ENCODE data around the gene MRGPRG.

Gene MRGPRG

GRCh38 chr11:3203221-3204043 lies 15.2 kb downstream of the MRGPRG start:
- Histone ChIP-seq H3K4me2 (ENCODE audit: low read length) (no peak overlapping the region), H3K4me1 (ENCODE audit: insufficient read depth, low read length, severe bottlenecking) (no peaks in the 10 kb centered on the region), H3K9me2 (ENCODE audit: low read depth, low read length) (no peaks in the 10 kb centered on the region), H2AFZ (ENCODE audit: low read length) (no peak overlapping the region), H3K27me3 (ENCODE audit: insufficient read depth, low read length) (no peaks in the 10 kb centered on the region; the same call in 1 of the 2 replicates), H3K4me3 (ENCODE audit: low read depth, low read length, poor library complexity, severe bottlenecking) (no peak overlapping the region), H3K36me3 (ENCODE audit: insufficient read depth, low read length) (no peaks in the 10 kb centered on the region), H4K20me1 (ENCODE audit: insufficient read depth, low read length) (no peaks in the 10 kb centered on the region), H3K27ac (ENCODE audit: low read depth, low read length, poor library complexity, severe bottlenecking) (no peak overlapping the region), H3K9ac (ENCODE audit: low read length) (no peak overlapping the region), H3K9me3 (ENCODE audit: low read length) (no peaks in the 10 kb centered on the region), H3F3A (ENCODE audit: insufficient read depth, low read length) (no peaks in the 10 kb centered on the region), H3K79me2 (ENCODE audit: insufficient read depth, low read length) (no peaks in the 10 kb centered on the region)
- TF ChIP-seq CTCF (IDR thresholded peaks at IDR 0.05; ENCODE audit: low read length) = no peak
- no peak for TF ChIP-seq EZH2 (IDR thresholded peaks at IDR 0.05; ENCODE audit: borderline replicate concordance, low read length)

- Histone ChIP-seq H3K9ac (ENCODE audit: low read length) (no peak overlapping the region), H3K36me3 (ENCODE audit: insufficient read depth, low read length) (no peaks in the 10 kb centered on the region), H2AFZ (ENCODE audit: low read length) (no peak overlapping the region), H4K20me1 (ENCODE audit: insufficient read depth, low read length) (no peaks in the 10 kb centered on the region), H3K79me2 (ENCODE audit: insufficient read depth, low read length) (no peaks in the 10 kb centered on the region), H3F3A (ENCODE audit: insufficient read depth, low read length) (no peaks in the 10 kb centered on the region), H3K9me2 (ENCODE audit: low read depth, low read length) (no peaks in the 10 kb centered on the region), H3K4me1 (ENCODE audit: insufficient read depth, low read length, severe bottlenecking) (no peaks in the 10 kb centered on the region), H3K27me3 (ENCODE audit: insufficient read depth, low read length) (no peaks in the 10 kb centered on the region; the same call in 1 of the 2 replicates), H3K9me3 (ENCODE audit: low read length) (no peaks in the 10 kb centered on the region), H3K4me3 (ENCODE audit: low read depth, low read length, poor library complexity, severe bottlenecking) (no peak overlapping the region), H3K27ac (ENCODE audit: low read depth, low read length, poor library complexity, severe bottlenecking) (no peak overlapping the region), H3K4me2 (ENCODE audit: low read length) (no peak overlapping the region)
- TF ChIP-seq EZH2 (IDR thresholded peaks at IDR 0.05; ENCODE audit: borderline replicate concordance, low read length) = no peak
- TF ChIP-seq CTCF (IDR thresholded peaks at IDR 0.05; ENCODE audit: low read length) = no peak
These were observed 15.9 kb downstream of the MRGPRG start for GRCh38 chr11:3202759-3203158.

- Histone ChIP-seq H3K36me3 (ENCODE audit: insufficient read depth, low read length) (no peaks in the 10 kb centered on the region), H3K9me2 (ENCODE audit: low read depth, low read length) (no peaks in the 10 kb centered on the region), H2AFZ (ENCODE audit: low read length) (no peak overlapping the region), H3K4me2 (ENCODE audit: low read length) (no peak overlapping the region), H3F3A (ENCODE audit: insufficient read depth, low read length) (no peaks in the 10 kb centered on the region), H3K4me3 (ENCODE audit: low read depth, low read length, poor library complexity, severe bottlenecking) (no peak overlapping the region), H3K9me3 (ENCODE audit: low read length) (no peaks in the 10 kb centered on the region), H3K27me3 (ENCODE audit: insufficient read depth, low read length) (no peaks in the 10 kb centered on the region; the same call in 1 of the 2 replicates), H4K20me1 (ENCODE audit: insufficient read depth, low read length) (no peaks in the 10 kb centered on the region), H3K4me1 (ENCODE audit: insufficient read depth, low read length, severe bottlenecking) (no peaks in the 10 kb centered on the region), H3K27ac (ENCODE audit: low read depth, low read length, poor library complexity, severe bottlenecking) (no peak overlapping the region), H3K9ac (ENCODE audit: low read length) (no peak overlapping the region), H3K79me2 (ENCODE audit: insufficient read depth, low read length) (no peaks in the 10 kb centered on the region)
- TF ChIP-seq CTCF (IDR thresholded peaks at IDR 0.05; ENCODE audit: low read length) = no peak
These were observed 16.3 kb downstream of the MRGPRG start for GRCh38 chr11:3202305-3202704.
